Uterus (tissue), 2 donors: ENCODE measurements around the gene PCK2.

Experiments
- POLR2A ChIP-seq, 2 donors: fragments of 450-650 bp; IDR thresholded peaks; one replicate each; pipeline ENCODE4 v1.6.1; 2016; ENCODE audit warnings: antibody characterized with exemption in 2 of 2, mild to moderate bottlenecking in 1 of 2, moderate library complexity in 1 of 2
- TF ChIP-seq, protein P1 (sequence below), 4 experiments: fragments of 200-600 bp in 2 of 4; fragments of 450-650 bp in 2 of 4; sonication (generic) in 2 of 4; IDR thresholded peaks; one replicate each; pipeline ENCODE4 v1.5.1; 2016 to 2019; ENCODE audit warnings: antibody characterized with exemption in 4 of 4, mild to moderate bottlenecking in 2 of 4, moderate library complexity in 1 of 4

DNA sequence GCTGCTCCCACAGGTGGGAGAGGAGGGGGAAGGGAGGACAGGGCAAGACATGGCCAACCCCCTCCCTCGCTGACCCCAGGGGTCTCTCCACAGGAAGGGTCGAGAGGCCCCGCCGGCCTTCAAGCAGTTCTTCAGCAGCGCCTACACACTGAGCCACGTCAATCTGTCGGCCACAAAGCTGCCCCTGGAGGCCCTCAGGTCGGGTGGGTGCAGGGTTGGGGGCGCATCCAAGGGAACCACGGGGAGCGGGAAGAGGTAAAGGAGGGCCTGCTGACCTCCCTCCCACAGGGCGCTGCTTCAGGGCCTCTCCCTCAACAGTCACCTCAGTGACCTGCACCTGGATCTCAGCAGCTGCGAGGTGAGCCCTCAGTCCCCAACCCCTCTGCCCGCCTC, 36.2 kb upstream of the PCK2 start:
- TF ChIP-seq, protein P1, sequence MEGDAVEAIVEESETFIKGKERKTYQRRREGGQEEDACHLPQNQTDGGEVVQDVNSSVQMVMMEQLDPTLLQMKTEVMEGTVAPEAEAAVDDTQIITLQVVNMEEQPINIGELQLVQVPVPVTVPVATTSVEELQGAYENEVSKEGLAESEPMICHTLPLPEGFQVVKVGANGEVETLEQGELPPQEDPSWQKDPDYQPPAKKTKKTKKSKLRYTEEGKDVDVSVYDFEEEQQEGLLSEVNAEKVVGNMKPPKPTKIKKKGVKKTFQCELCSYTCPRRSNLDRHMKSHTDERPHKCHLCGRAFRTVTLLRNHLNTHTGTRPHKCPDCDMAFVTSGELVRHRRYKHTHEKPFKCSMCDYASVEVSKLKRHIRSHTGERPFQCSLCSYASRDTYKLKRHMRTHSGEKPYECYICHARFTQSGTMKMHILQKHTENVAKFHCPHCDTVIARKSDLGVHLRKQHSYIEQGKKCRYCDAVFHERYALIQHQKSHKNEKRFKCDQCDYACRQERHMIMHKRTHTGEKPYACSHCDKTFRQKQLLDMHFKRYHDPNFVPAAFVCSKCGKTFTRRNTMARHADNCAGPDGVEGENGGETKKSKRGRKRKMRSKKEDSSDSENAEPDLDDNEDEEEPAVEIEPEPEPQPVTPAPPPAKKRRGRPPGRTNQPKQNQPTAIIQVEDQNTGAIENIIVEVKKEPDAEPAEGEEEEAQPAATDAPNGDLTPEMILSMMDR (IDR thresholded peaks at IDR 0.05): no peak
- no peak for TF ChIP-seq POLR2A (IDR thresholded peaks at IDR 0.05)
